Germinal center (tissue), 1 donor: ENCODE measurements around the gene TXK.

ENCODE experiments used
- DNase-seq: peaks from one replicate; pipeline ENCODE4 v3.0.0; 2012; ENCODE audit warnings: mixed read lengths, low spot score

Gene TXK

GRCh38 chr4:48018112-48018511 is 115.9 kb downstream of the TXK start:
- DNase-seq: no peak

DNA sequence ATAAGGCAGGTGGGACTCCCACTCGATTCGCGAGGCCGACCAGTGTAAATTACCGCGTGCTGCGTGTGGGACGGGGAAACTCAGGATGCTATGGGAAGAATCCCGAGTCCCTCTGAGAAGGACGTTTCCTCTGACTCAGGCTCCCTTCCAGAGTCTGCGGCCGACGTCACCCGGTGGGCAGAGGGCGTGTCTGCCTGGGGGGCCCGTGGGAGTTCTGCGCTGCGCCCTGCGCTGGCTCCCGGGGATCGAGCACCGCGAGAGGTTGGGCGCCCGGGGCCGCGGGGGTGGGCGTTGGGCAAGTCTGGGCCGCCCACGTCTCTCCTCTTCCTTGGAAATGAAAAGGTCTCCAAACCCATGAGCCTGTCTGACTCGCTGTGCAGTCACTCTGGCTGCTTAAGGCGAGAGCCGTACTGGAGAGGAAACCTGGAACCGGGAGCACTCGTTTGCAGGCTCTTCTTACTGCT is 116.9 kb downstream of the TXK start:
- DNase-seq: peak; percentile 37
